T-helper 2 cell (primary cell): ENCODE data around the gene THSD4.

Experiments
- DNase-seq, 5 experiments: peaks; one replicate each; pipeline versions ENCODE4 v3.0.0 to v3.0.0-alpha.2; 2012 to 2022

Gene THSD4

GRCh38 chr15:71800835-71801745, 685.8 kb downstream of the THSD4 start:
- peak in 1 of 5 experiments; percentile 63 for DNase-seq

GRCh38 chr15:71801935-71802655, 686.8 kb downstream of the THSD4 start:
- no peak for DNase-seq

- peak in 1 of 5 experiments; percentile 51 for DNase-seq
These were observed 687.5 kb downstream of the THSD4 start for GRCh38 chr15:71802770-71803169.

GRCh38 chr15:71804226-71804625, 689.0 kb downstream of the THSD4 start:
- DNase-seq: no peak

GRCh38 chr15:71804695-71805470, 689.6 kb downstream of the THSD4 start:
- no peak for DNase-seq

- DNase-seq: no peak
These were observed 691.2 kb downstream of the THSD4 start for GRCh38 chr15:71806452-71806931.

GRCh38 chr15:71807125-71807629, 691.9 kb downstream of the THSD4 start:
- DNase-seq: no peak

- no peak for DNase-seq
These were observed 692.4 kb downstream of the THSD4 start for GRCh38 chr15:71807691-71808091.

GRCh38 chr15:71808311-71809020, 693.2 kb downstream of the THSD4 start:
- no peak for DNase-seq

- no peak for DNase-seq
These were observed 694.1 kb downstream of the THSD4 start for GRCh38 chr15:71809346-71809745.

GRCh38 chr15:71810256-71811035, 695.2 kb downstream of the THSD4 start, which contains the start of gene NR2E3:
NR2E3 (plus strand) TSS chr15:71810554; CDS start chr15:71810744, 190 bp downstream.
- DNase-seq: no peak

GRCh38 chr15:71811036-71811736, 695.9 kb downstream of the THSD4 start:
- no peak for DNase-seq

GRCh38 chr15:71811752-71812735, 696.8 kb downstream of the THSD4 start:
- DNase-seq: no peak

- DNase-seq: no peak
These were observed 697.9 kb downstream of the THSD4 start for GRCh38 chr15:71812966-71813722.

GRCh38 chr15:71813723-71814470, 698.6 kb downstream of the THSD4 start:
- DNase-seq: no peak

GRCh38 chr15:71815301-71815700, 700.0 kb downstream of the THSD4 start:
- no peak for DNase-seq

GRCh38 chr15:71817351-71817750, 702.1 kb downstream of the THSD4 start:
- DNase-seq: no peak

GRCh38 chr15:71820127-71820526, 704.9 kb downstream of the THSD4 start:
- DNase-seq: no peak
